Measurements from ENCODE around the gene SEH1L. TPM values are rescaled to one million over a fixed set of nuclear protein-coding genes. Genes with fewer than 3 reads are reported as not detected.

SEH1L gene
- total RNA-seq, 1 experiment from 2014 or later = 116 TPM

- H3K4me1 Mint-ChIP-seq (ENCODE audit: low read depth, unreplicated experiment) = peaks cover 20% of the 10 kb centered on the region
- no peaks in the 10 kb centered on the region for H3K9me3 Mint-ChIP-seq (ENCODE audit: unreplicated experiment)
- no peaks in the 10 kb centered on the region for H3K36me3 Mint-ChIP-seq (ENCODE audit: insufficient read depth, unreplicated experiment)
- intact Hi-C loops (cut with micrococcal nuclease; ENCODE audit: unreplicated experiment) = no loop called here
- H3K4me3 ChIP-seq (ENCODE audit: low read depth, low read length) = no peak overlapping the region
- H3K27me3 Mint-ChIP-seq (ENCODE audit: insufficient read depth, unreplicated experiment) = no peaks in the 10 kb centered on the region
- no peaks in the 10 kb centered on the region for H3K9me3 ChIP-seq
- no TSS peak for BruUV-seq (replicated peaks)
- POLR2A ChIA-PET = interaction anchor here (0.6 to 0.7 kb wide), 2 partner anchors 13 to 67 kb away, joined by 3 read pairs; no protein-coding TSS in a partner anchor
- TF ChIP-seq, protein P1, sequence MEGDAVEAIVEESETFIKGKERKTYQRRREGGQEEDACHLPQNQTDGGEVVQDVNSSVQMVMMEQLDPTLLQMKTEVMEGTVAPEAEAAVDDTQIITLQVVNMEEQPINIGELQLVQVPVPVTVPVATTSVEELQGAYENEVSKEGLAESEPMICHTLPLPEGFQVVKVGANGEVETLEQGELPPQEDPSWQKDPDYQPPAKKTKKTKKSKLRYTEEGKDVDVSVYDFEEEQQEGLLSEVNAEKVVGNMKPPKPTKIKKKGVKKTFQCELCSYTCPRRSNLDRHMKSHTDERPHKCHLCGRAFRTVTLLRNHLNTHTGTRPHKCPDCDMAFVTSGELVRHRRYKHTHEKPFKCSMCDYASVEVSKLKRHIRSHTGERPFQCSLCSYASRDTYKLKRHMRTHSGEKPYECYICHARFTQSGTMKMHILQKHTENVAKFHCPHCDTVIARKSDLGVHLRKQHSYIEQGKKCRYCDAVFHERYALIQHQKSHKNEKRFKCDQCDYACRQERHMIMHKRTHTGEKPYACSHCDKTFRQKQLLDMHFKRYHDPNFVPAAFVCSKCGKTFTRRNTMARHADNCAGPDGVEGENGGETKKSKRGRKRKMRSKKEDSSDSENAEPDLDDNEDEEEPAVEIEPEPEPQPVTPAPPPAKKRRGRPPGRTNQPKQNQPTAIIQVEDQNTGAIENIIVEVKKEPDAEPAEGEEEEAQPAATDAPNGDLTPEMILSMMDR (IDR thresholded peaks at IDR 0.05; ENCODE audit: insufficient read depth in 1 of 2, low read depth in 1 of 2, low read length in 1 of 2, severe bottlenecking in 1 of 2, unreplicated experiment in 1 of 2) = no peak
- no peaks in the 10 kb centered on the region for H3K27me3 ChIP-seq (replicated peaks; ENCODE audit: control insufficient read depth, insufficient read depth, low read length)
- CTCF ChIA-PET = no interaction called here
- H3K36me3 ChIP-seq (ENCODE audit: control insufficient read depth, insufficient read depth, low read length) = no peaks in the 10 kb centered on the region
- no peak overlapping the region for H3K27ac Mint-ChIP-seq (ENCODE audit: unreplicated experiment)
- no peak for DNase-seq
- peaks cover 18% of the 10 kb centered on the region; the same call in 1 of the 2 replicates for H3K4me1 ChIP-seq
- H3K4me3 Mint-ChIP-seq (ENCODE audit: unreplicated experiment) = no peak overlapping the region
Measured at GRCh38 chr18:12930376-12930775, 17.4 kb upstream of the SEH1L start.

DNA sequence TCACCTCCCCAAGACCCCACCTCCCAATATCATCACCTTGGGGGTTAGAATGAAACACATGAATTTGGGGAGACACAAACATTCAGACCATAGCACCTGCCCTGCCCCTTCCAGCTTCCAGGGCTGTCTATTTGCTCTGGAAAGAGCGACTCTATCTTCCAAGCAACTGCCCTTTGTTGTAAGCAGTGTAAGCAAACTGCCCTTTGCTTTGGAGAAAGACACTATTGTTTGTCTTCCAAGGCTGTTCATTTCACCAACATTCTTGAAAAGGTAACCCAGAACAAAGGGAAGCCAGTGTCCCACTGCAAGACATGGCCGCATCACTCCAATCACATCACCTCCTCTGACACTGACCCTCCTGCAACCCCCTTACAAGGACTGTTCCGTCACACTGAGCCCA is 16.9 kb upstream of the SEH1L start:
- H3K4me3 Mint-ChIP-seq (ENCODE audit: unreplicated experiment) = no peak overlapping the region
- BruUV-seq (replicated peaks) = no TSS peak
- ChIA-PET POLR2A (interaction anchor here (0.6 to 0.7 kb wide), 2 partner anchors 14 to 68 kb away, joined by 3 read pairs; no protein-coding TSS in a partner anchor), CTCF (no interaction called here)
- Histone ChIP-seq H3K4me3 (ENCODE audit: low read depth, low read length) (no peak overlapping the region), H3K27me3 (replicated peaks; ENCODE audit: control insufficient read depth, insufficient read depth, low read length) (no peaks in the 10 kb centered on the region), H3K9me3 (no peaks in the 10 kb centered on the region), H3K4me1 (peaks cover 18% of the 10 kb centered on the region; the same call in 1 of the 2 replicates), H3K36me3 (ENCODE audit: control insufficient read depth, insufficient read depth, low read length) (no peaks in the 10 kb centered on the region)
- intact Hi-C loops (cut with micrococcal nuclease; ENCODE audit: unreplicated experiment) = no loop called here
- H3K4me1 Mint-ChIP-seq (ENCODE audit: low read depth, unreplicated experiment) = peaks cover 20% of the 10 kb centered on the region
- TF ChIP-seq, protein P1 (IDR thresholded peaks at IDR 0.05; ENCODE audit: insufficient read depth in 1 of 2, low read depth in 1 of 2, low read length in 1 of 2, severe bottlenecking in 1 of 2, unreplicated experiment in 1 of 2) = no peak
- H3K9me3 Mint-ChIP-seq (ENCODE audit: unreplicated experiment) = no peaks in the 10 kb centered on the region
- no peak for DNase-seq
- no peak overlapping the region for H3K27ac Mint-ChIP-seq (ENCODE audit: unreplicated experiment)
- H3K27me3 Mint-ChIP-seq (ENCODE audit: insufficient read depth, unreplicated experiment) = no peaks in the 10 kb centered on the region
- no peaks in the 10 kb centered on the region for H3K36me3 Mint-ChIP-seq (ENCODE audit: insufficient read depth, unreplicated experiment)

GRCh38 chr18:12933327-12933726 is 14.5 kb upstream of the SEH1L start:
- H3K27ac Mint-ChIP-seq (ENCODE audit: unreplicated experiment) = no peak overlapping the region
- peaks cover 29% of the 10 kb centered on the region; the same call in 1 of the 2 replicates for H3K4me1 ChIP-seq

More at GRCh38 chr18:12933327-12933726, 14.5 kb upstream of the SEH1L start:
- H3K9me3 ChIP-seq = no peaks in the 10 kb centered on the region
- H3K36me3 ChIP-seq (ENCODE audit: control insufficient read depth, insufficient read depth, low read length) = no peaks in the 10 kb centered on the region
- H3K27me3 ChIP-seq (replicated peaks; ENCODE audit: control insufficient read depth, insufficient read depth, low read length) = no peaks in the 10 kb centered on the region
- ChIA-PET CTCF (interaction anchor here (1.6 to 2.6 kb wide), 4 partner anchors 18 to 209 kb away, joined by 3 to 23 read pairs (median 14); partner anchors contain the start of gene PTPN2), POLR2A (interaction anchor here (1.7 kb wide), 1 partner anchor 50 kb away, joined by 15 read pairs; the partner anchor contains the start of gene PTPN2)
- no peak overlapping the region for H3K4me3 Mint-ChIP-seq (ENCODE audit: unreplicated experiment)
- no peaks in the 10 kb centered on the region for H3K36me3 Mint-ChIP-seq (ENCODE audit: insufficient read depth, unreplicated experiment)
- no peak overlapping the region for H3K4me3 ChIP-seq (ENCODE audit: low read depth, low read length)
- H3K4me1 Mint-ChIP-seq (ENCODE audit: low read depth, unreplicated experiment) = peaks cover 20% of the 10 kb centered on the region
- H3K27me3 Mint-ChIP-seq (ENCODE audit: insufficient read depth, unreplicated experiment) = no peaks in the 10 kb centered on the region
- BruUV-seq (replicated peaks) = no TSS peak
- TF ChIP-seq, protein P1 (IDR thresholded peaks at IDR 0.05; ENCODE audit: insufficient read depth in 1 of 2, low read depth in 1 of 2, low read length in 1 of 2, severe bottlenecking in 1 of 2, unreplicated experiment in 1 of 2) = no peak
- no peaks in the 10 kb centered on the region for H3K9me3 Mint-ChIP-seq (ENCODE audit: unreplicated experiment)
- DNase-seq = no peak
- intact Hi-C loops (cut with micrococcal nuclease; ENCODE audit: unreplicated experiment) = no loop called here
